ENCODE results near the gene COPS3. TPM values are rescaled to one million over a fixed set of nuclear protein-coding genes. Genes with fewer than 3 reads are reported as not detected.
A peak's percentile ranks its signal among the peaks of the same experiment; 100 is the strongest.
"Not testable (repeated sequence)": the region's sequence is repeated elsewhere in the genome, so short reads cannot be mapped to it uniquely, and the experiment has no call there.

COPS3 gene
- polyA plus RNA-seq, 2 donors = 19.2 to 58.3 TPM

GRCh38 chr17:17303010-17303846, 22.2 kb upstream of the COPS3 start, which contains the start of gene NT5M:
Gene NT5M (plus strand): TSS chr17:17303373. CDS start chr17:17303551, 178 bp downstream.
- Histone ChIP-seq H3K9me3 (ENCODE audit: control insufficient read depth in 2 of 2, insufficient read depth in 1 of 2, low read depth in 1 of 2, low read length in 1 of 2) (no peaks in the 10 kb centered on the region), H3K4me3 (ENCODE audit: low read depth in 1 of 2, low read length in 2 of 2) (peak within 1 kb of the TSS; percentile 63 to 68), H3K27me3 (ENCODE audit: control insufficient read depth in 1 of 2, insufficient read depth in 2 of 2, low read length in 2 of 2) (no peaks in the 10 kb centered on the region), H3K27ac (ENCODE audit: low read depth in 2 of 2, low read length in 1 of 2) (peak within 1 kb of the TSS; percentile 63 to 66), H3K36me3 (ENCODE audit: control insufficient read depth in 2 of 2, insufficient read depth in 2 of 2, low read length in 1 of 2) (no peaks in the 10 kb centered on the region), H3K4me1 (ENCODE audit: control insufficient read depth in 2 of 2, insufficient read depth in 2 of 2, low read length in 1 of 2) (no peaks in the 10 kb centered on the region)
- 0 to 1% methylated on average over 83 to 107 of the region's 107 CpGs for WGBS, 2 donors

- 94 to 95% methylated on average over 11 of the region's 11 CpGs for WGBS, 2 donors
- H3K27ac ChIP-seq (ENCODE audit: low read depth in 2 of 2, low read length in 1 of 2); H3K4me1 ChIP-seq (ENCODE audit: control insufficient read depth in 2 of 2, insufficient read depth in 2 of 2, low read length in 1 of 2): not testable (repeated sequence)
Measured at GRCh38 chr17:17301659-17302058, 20.6 kb upstream of the COPS3 start.

GRCh38 chr17:17300624-17301568, 19.9 kb upstream of the COPS3 start:
- WGBS, 2 donors = 15 to 20% methylated on average over 35 of the region's 35 CpGs
- Histone ChIP-seq H3K36me3 (ENCODE audit: control insufficient read depth in 2 of 2, insufficient read depth in 2 of 2, low read length in 1 of 2) (no peaks in the 10 kb centered on the region), H3K4me3 (ENCODE audit: low read depth in 1 of 2, low read length in 2 of 2) (no peak overlapping the region), H3K9me3 (ENCODE audit: control insufficient read depth in 2 of 2, insufficient read depth in 1 of 2, low read depth in 1 of 2, low read length in 1 of 2) (no peaks in the 10 kb centered on the region), H3K4me1 (ENCODE audit: control insufficient read depth in 2 of 2, insufficient read depth in 2 of 2, low read length in 1 of 2) (no peaks in the 10 kb centered on the region), H3K27me3 (ENCODE audit: control insufficient read depth in 1 of 2, insufficient read depth in 2 of 2, low read length in 2 of 2) (no peaks in the 10 kb centered on the region), H3K27ac (ENCODE audit: low read depth in 2 of 2, low read length in 1 of 2) (peak overlapping the region in 1 of 2 donors; percentile 20)

More at GRCh38 chr17:17301659-17302058, 20.6 kb upstream of the COPS3 start:
- H3K36me3 ChIP-seq (ENCODE audit: control insufficient read depth in 2 of 2, insufficient read depth in 2 of 2, low read length in 1 of 2); H3K4me3 ChIP-seq (ENCODE audit: low read depth in 1 of 2, low read length in 2 of 2); H3K9me3 ChIP-seq (ENCODE audit: control insufficient read depth in 2 of 2, insufficient read depth in 1 of 2, low read depth in 1 of 2, low read length in 1 of 2); H3K27me3 ChIP-seq (ENCODE audit: control insufficient read depth in 1 of 2, insufficient read depth in 2 of 2, low read length in 2 of 2): not testable (repeated sequence)

GRCh38 chr17:17298108-17298507, 17.1 kb upstream of the COPS3 start:
- Histone ChIP-seq H3K9me3 (ENCODE audit: control insufficient read depth in 2 of 2, insufficient read depth in 1 of 2, low read depth in 1 of 2, low read length in 1 of 2) (no peaks in the 10 kb centered on the region), H3K36me3 (ENCODE audit: control insufficient read depth in 2 of 2, insufficient read depth in 2 of 2, low read length in 1 of 2) (no peaks in the 10 kb centered on the region), H3K4me1 (ENCODE audit: control insufficient read depth in 2 of 2, insufficient read depth in 2 of 2, low read length in 1 of 2) (no peaks in the 10 kb centered on the region), H3K27me3 (ENCODE audit: control insufficient read depth in 1 of 2, insufficient read depth in 2 of 2, low read length in 2 of 2) (no peaks in the 10 kb centered on the region), H3K27ac (ENCODE audit: low read depth in 2 of 2, low read length in 1 of 2) (no peak overlapping the region), H3K4me3 (ENCODE audit: low read depth in 1 of 2, low read length in 2 of 2) (no peak overlapping the region)
- 59 to 60% methylated on average over 3 of the region's 3 CpGs for WGBS, 2 donors

GRCh38 chr17:17297217-17297616, 16.2 kb upstream of the COPS3 start:
- Histone ChIP-seq H3K27ac (ENCODE audit: low read depth in 2 of 2, low read length in 1 of 2) (no peak overlapping the region), H3K36me3 (ENCODE audit: control insufficient read depth in 2 of 2, insufficient read depth in 2 of 2, low read length in 1 of 2) (no peaks in the 10 kb centered on the region), H3K9me3 (ENCODE audit: control insufficient read depth in 2 of 2, insufficient read depth in 1 of 2, low read depth in 1 of 2, low read length in 1 of 2) (no peaks in the 10 kb centered on the region), H3K27me3 (ENCODE audit: control insufficient read depth in 1 of 2, insufficient read depth in 2 of 2, low read length in 2 of 2) (no peaks in the 10 kb centered on the region), H3K4me1 (ENCODE audit: control insufficient read depth in 2 of 2, insufficient read depth in 2 of 2, low read length in 1 of 2) (no peaks in the 10 kb centered on the region), H3K4me3 (ENCODE audit: low read depth in 1 of 2, low read length in 2 of 2) (no peak overlapping the region)
- 88 to 94% methylated on average over 3 of the region's 3 CpGs for WGBS, 2 donors

- H3K4me1 ChIP-seq (ENCODE audit: control insufficient read depth in 2 of 2, insufficient read depth in 2 of 2, low read length in 1 of 2) = no peaks in the 10 kb centered on the region
- no peaks in the 10 kb centered on the region for H3K27me3 ChIP-seq (ENCODE audit: control insufficient read depth in 1 of 2, insufficient read depth in 2 of 2, low read length in 2 of 2)
- H3K4me3 ChIP-seq (ENCODE audit: low read depth in 1 of 2, low read length in 2 of 2) = no peak overlapping the region
- 92 to 93% methylated on average over 4 of the region's 4 CpGs for WGBS, 2 donors
- no peak overlapping the region for H3K27ac ChIP-seq (ENCODE audit: low read depth in 2 of 2, low read length in 1 of 2)
- no peaks in the 10 kb centered on the region for H3K9me3 ChIP-seq (ENCODE audit: control insufficient read depth in 2 of 2, insufficient read depth in 1 of 2, low read depth in 1 of 2, low read length in 1 of 2)
- H3K36me3 ChIP-seq (ENCODE audit: control insufficient read depth in 2 of 2, insufficient read depth in 2 of 2, low read length in 1 of 2) = no peaks in the 10 kb centered on the region
Measured at GRCh38 chr17:17295141-17295540, 14.1 kb upstream of the COPS3 start.

- Histone ChIP-seq H3K9me3 (ENCODE audit: control insufficient read depth in 2 of 2, insufficient read depth in 1 of 2, low read depth in 1 of 2, low read length in 1 of 2) (no peaks in the 10 kb centered on the region), H3K27ac (ENCODE audit: low read depth in 2 of 2, low read length in 1 of 2) (no peak overlapping the region), H3K4me1 (ENCODE audit: control insufficient read depth in 2 of 2, insufficient read depth in 2 of 2, low read length in 1 of 2) (no peaks in the 10 kb centered on the region), H3K36me3 (ENCODE audit: control insufficient read depth in 2 of 2, insufficient read depth in 2 of 2, low read length in 1 of 2) (no peaks in the 10 kb centered on the region), H3K27me3 (ENCODE audit: control insufficient read depth in 1 of 2, insufficient read depth in 2 of 2, low read length in 2 of 2) (no peaks in the 10 kb centered on the region), H3K4me3 (ENCODE audit: low read depth in 1 of 2, low read length in 2 of 2) (no peak overlapping the region)
- WGBS, 2 donors = 80 to 82% methylated on average over 7 of the region's 7 CpGs
Measured at GRCh38 chr17:17289701-17290100, 8.7 kb upstream of the COPS3 start.

GRCh38 chr17:17289086-17289485, 8.0 kb upstream of the COPS3 start:
- Histone ChIP-seq H3K4me1 (ENCODE audit: control insufficient read depth in 2 of 2, insufficient read depth in 2 of 2, low read length in 1 of 2) (no peaks in the 10 kb centered on the region), H3K36me3 (ENCODE audit: control insufficient read depth in 2 of 2, insufficient read depth in 2 of 2, low read length in 1 of 2) (no peaks in the 10 kb centered on the region), H3K27ac (ENCODE audit: low read depth in 2 of 2, low read length in 1 of 2) (no peak overlapping the region), H3K4me3 (ENCODE audit: low read depth in 1 of 2, low read length in 2 of 2) (no peak overlapping the region), H3K9me3 (ENCODE audit: control insufficient read depth in 2 of 2, insufficient read depth in 1 of 2, low read depth in 1 of 2, low read length in 1 of 2) (no peaks in the 10 kb centered on the region), H3K27me3 (ENCODE audit: control insufficient read depth in 1 of 2, insufficient read depth in 2 of 2, low read length in 2 of 2) (no peaks in the 10 kb centered on the region)
- 83 to 86% methylated on average over 4 of the region's 4 CpGs for WGBS, 2 donors

- H3K27me3 ChIP-seq (ENCODE audit: control insufficient read depth in 1 of 2, insufficient read depth in 2 of 2, low read length in 2 of 2) = no peaks in the 10 kb centered on the region
- WGBS, 2 donors = 80 to 89% methylated on average over 5 of the region's 5 CpGs
- no peak overlapping the region for H3K27ac ChIP-seq (ENCODE audit: low read depth in 2 of 2, low read length in 1 of 2)
- peaks cover 0 to 1% of the 10 kb centered on the region in 2 donors for H3K4me1 ChIP-seq (ENCODE audit: control insufficient read depth in 2 of 2, insufficient read depth in 2 of 2, low read length in 1 of 2)
- H3K9me3 ChIP-seq (ENCODE audit: control insufficient read depth in 2 of 2, insufficient read depth in 1 of 2, low read depth in 1 of 2, low read length in 1 of 2) = no peaks in the 10 kb centered on the region
- no peaks in the 10 kb centered on the region for H3K36me3 ChIP-seq (ENCODE audit: control insufficient read depth in 2 of 2, insufficient read depth in 2 of 2, low read length in 1 of 2)
- no peak overlapping the region for H3K4me3 ChIP-seq (ENCODE audit: low read depth in 1 of 2, low read length in 2 of 2)
Measured at GRCh38 chr17:17285951-17286350, 4.9 kb upstream of the COPS3 start.
